OCI-LY1 (cell line): Measurements from ENCODE around the gene MRPL42.

ENCODE experiments used
- CTCF ChIP-seq: fragments of 200-600 bp; sonication (generic), shearing (Covaris generic); IDR thresholded peaks from 2 replicates; pipeline ENCODE4 v1.5.1; 2017; ENCODE audit warnings: mild to moderate bottlenecking, antibody characterized with exemption, low read length, moderate library complexity, mixed read lengths
- EZH2 ChIP-seq: fragments of 200-600 bp; sonication (generic), shearing (Covaris generic); IDR thresholded peaks from 2 replicates; pipeline ENCODE4 v1.8.0; 2017; ENCODE audit warnings: borderline replicate concordance, mixed run types, mild to moderate bottlenecking, antibody characterized with exemption, low read length, moderate library complexity, mixed read lengths

GRCh38 chr12:93549174-93549573 lies 81.9 kb downstream of the MRPL42 start:
- TF ChIP-seq CTCF (no peak), EZH2 (no peak)
